H1 (cell line): ENCODE results near the gene ZNF512B. TPM values are rescaled to one million over a fixed set of nuclear protein-coding genes. Genes with fewer than 3 reads are reported as not detected.

Source experiments
- SIN3A ChIP-seq, 2 experiments: IDR thresholded peaks in 1 of 2; conservative IDR thresholded peaks in 1 of 2; 2 replicates each; pipeline ENCODE4 v1.6.1; 2011 to 2012; ENCODE audit warnings: low read length in 2 of 2, improper control_type of control experiment in 1 of 2, low read depth in 1 of 2, mild to moderate bottlenecking in 1 of 2
- polyA plus RNA-seq, 7 experiments: library from polyadenylated mRNA; depleted of rRNA in 3 of 7; stranded (reverse) in 5 of 7; unstranded in 2 of 7; fragments of >200 nt in 5 of 7; fragments of 200-250 nt in 2 of 7; gene quantifications; 1 replicate in 5 of 7; 2 replicates in 1 of 7; 4 replicates in 1 of 7; pipeline versions ENCODE4 v1.2.1 to v1.2.3, GENCODE V29; 2011 to 2013; ENCODE audit warnings: missing spikeins in 2 of 7, mixed read lengths in 2 of 7
- total RNA-seq: library from RNA; stranded (reverse); fragmentation: NEBNext Ultra II Directional; extraction: Animal tissue kit (Norgen Biotek cat#: 25700); gene quantifications from 2 replicates; pipeline ENCODE4 v1.2.1, GENCODE V29; 2021

ZNF512B gene
- total and polyA plus RNA-seq, 2 of the 8 experiments (the other 6 are each of a cell fraction or from before 2014, with no cell fraction given) = 7.3 to 26.6 TPM

GRCh38 chr20:63957690-63958441 is 11.9 kb downstream of the ZNF512B start (continued):
- peak in 1 of 2 experiments; percentile 25; a peak in 1 of 4 replicates for TF ChIP-seq SIN3A (conservative IDR thresholded peaks at IDR 0.05 in 1 of 2, IDR thresholded peaks at IDR 0.05 in 1 of 2; ENCODE audit: low read depth in 1 of 2, low read length in 2 of 2)
